SK-N-SH treated with all-trans-retinoic acid at 6 μM for 48 hours (cell line): ENCODE data around the gene NTN1.
A peak's percentile ranks its signal among the peaks of the same experiment; 100 is the strongest.

ENCODE experiments used
- ATAC-seq: fragments of 200-7000 bp; cut with Tn5 transposase; 3 replicates; pipeline ENCODE4 v1.9.1; 2020; ENCODE audit warnings: mild to moderate bottlenecking, moderate library complexity
- ARNTL ChIP-seq: fragments of 450-650 bp; formaldehyde crosslinking; IDR thresholded peaks from 2 replicates; pipeline ENCODE4 v1.5.0; 2020; ENCODE audit warnings: low read depth, mild to moderate bottlenecking, moderate library complexity, borderline replicate concordance
- BACH2 ChIP-seq: fragments of 250-450 bp; sonication (Bioruptor Pico); IDR thresholded peaks from 2 replicates; pipeline ENCODE4 v1.9.0; 2021; ENCODE audit warnings: mild to moderate bottlenecking, borderline replicate concordance
- CSDC2 ChIP-seq: fragments of 250-450 bp; sonication (Bioruptor Pico); IDR thresholded peaks from 2 replicates; pipeline ENCODE4 v1.5.0; 2020; ENCODE audit warnings: mild to moderate bottlenecking, moderate library complexity
- ESRRG ChIP-seq: fragments of 250-450 bp; sonication (Bioruptor Pico); IDR thresholded peaks from 2 replicates; pipeline ENCODE4 v1.6.1; 2021; ENCODE audit warnings: mild to moderate bottlenecking
- GLIS3 ChIP-seq: fragments of 250-450 bp; sonication (Bioruptor Pico); IDR thresholded peaks from 2 replicates; pipeline ENCODE4 v1.5.0; 2020; ENCODE audit warnings: mild to moderate bottlenecking, moderate library complexity
- ISL1 ChIP-seq: fragments of 250-450 bp; sonication (Bioruptor Pico); IDR thresholded peaks from 2 replicates; pipeline ENCODE4 v2.1.2; 2022; ENCODE audit warnings: mild to moderate bottlenecking, moderate library complexity
- OSR1 ChIP-seq: fragments of 250-450 bp; sonication (Bioruptor Pico); IDR thresholded peaks from 2 replicates; pipeline ENCODE4 v1.8.0; 2022; ENCODE audit warnings: moderate library complexity, mild to moderate bottlenecking, inconsistent platforms
- PPARA ChIP-seq: fragments of 250-450 bp; sonication (Bioruptor Pico); IDR thresholded peaks from 2 replicates; pipeline ENCODE4 v1.5.0; 2020; ENCODE audit warnings: mild to moderate bottlenecking, borderline replicate concordance
- RARB ChIP-seq: fragments of 250-450 bp; sonication (Bioruptor Pico); IDR thresholded peaks from 2 replicates; pipeline ENCODE4 v1.8.0; 2021; ENCODE audit warnings: mild to moderate bottlenecking, moderate library complexity
- SNAI2 ChIP-seq: fragments of 250-450 bp; sonication (Bioruptor Pico); IDR thresholded peaks from 2 replicates; pipeline ENCODE4 v1.5.0; 2020; ENCODE audit warnings: mild to moderate bottlenecking, moderate library complexity
- TCF4 ChIP-seq: fragments of 250-450 bp; sonication (Bioruptor Pico); IDR thresholded peaks from 2 replicates; pipeline ENCODE4 v1.8.0; 2021; ENCODE audit warnings: mild to moderate bottlenecking, moderate library complexity, borderline replicate concordance
- ZC3H10 ChIP-seq: fragments of 250-450 bp; sonication (Bioruptor Pico); IDR thresholded peaks from 2 replicates; pipeline ENCODE4 v1.5.1; 2021; ENCODE audit warnings: mild to moderate bottlenecking, moderate library complexity
- ZFP30 ChIP-seq: fragments of 450-650 bp; formaldehyde crosslinking; IDR thresholded peaks from 2 replicates; pipeline ENCODE4 v1.5.0; 2022; ENCODE audit warnings: mild to moderate bottlenecking, moderate library complexity
- ZNF565 ChIP-seq: fragments of 450-650 bp; formaldehyde crosslinking; conservative IDR thresholded peaks from 2 replicates; pipeline ENCODE4 v1.5.0; 2020; ENCODE audit warnings: low read depth, mild to moderate bottlenecking, moderate library complexity
- ZNF70 ChIP-seq: fragments of 450-650 bp; formaldehyde crosslinking; IDR thresholded peaks from 2 replicates; pipeline ENCODE4 v1.5.0; 2020; ENCODE audit warnings: mild to moderate bottlenecking, moderate library complexity
- ZNF8 ChIP-seq: fragments of 450-650 bp; formaldehyde crosslinking; IDR thresholded peaks from 2 replicates; pipeline ENCODE4 v1.5.0; 2020; ENCODE audit warnings: mild to moderate bottlenecking, moderate library complexity
- TF ChIP-seq, protein P1 (sequence below): fragments of 250-450 bp; sonication (Bioruptor Pico); IDR thresholded peaks from 2 replicates; pipeline ENCODE4 v1.5.0; 2020; ENCODE audit warnings: mild to moderate bottlenecking, moderate library complexity
- TF ChIP-seq, protein P2 (sequence below): fragments of 250-450 bp; sonication (Bioruptor Pico); IDR thresholded peaks from 2 replicates; pipeline ENCODE4 v1.8.0; 2020; ENCODE audit warnings: mild to moderate bottlenecking, moderate library complexity, borderline replicate concordance
- TF ChIP-seq, protein P3 (sequence below): fragments of 250-450 bp; sonication (Bioruptor Pico); IDR thresholded peaks from 2 replicates; pipeline ENCODE4 v1.8.0; 2021; ENCODE audit warnings: low read depth, mild to moderate bottlenecking, moderate library complexity, borderline replicate concordance
- TF ChIP-seq, protein P4 (sequence below): fragments of 250-450 bp; sonication (Bioruptor Pico); IDR thresholded peaks from 2 replicates; pipeline ENCODE4 v1.5.1; 2021; ENCODE audit warnings: mild to moderate bottlenecking, moderate library complexity
- TF ChIP-seq, protein P5 (sequence below): fragments of 250-450 bp; sonication (Bioruptor Pico); IDR thresholded peaks from 2 replicates; pipeline ENCODE4 v1.5.1; 2020; ENCODE audit warnings: low read depth, mild to moderate bottlenecking, moderate library complexity

The NTN1 gene

DNA sequence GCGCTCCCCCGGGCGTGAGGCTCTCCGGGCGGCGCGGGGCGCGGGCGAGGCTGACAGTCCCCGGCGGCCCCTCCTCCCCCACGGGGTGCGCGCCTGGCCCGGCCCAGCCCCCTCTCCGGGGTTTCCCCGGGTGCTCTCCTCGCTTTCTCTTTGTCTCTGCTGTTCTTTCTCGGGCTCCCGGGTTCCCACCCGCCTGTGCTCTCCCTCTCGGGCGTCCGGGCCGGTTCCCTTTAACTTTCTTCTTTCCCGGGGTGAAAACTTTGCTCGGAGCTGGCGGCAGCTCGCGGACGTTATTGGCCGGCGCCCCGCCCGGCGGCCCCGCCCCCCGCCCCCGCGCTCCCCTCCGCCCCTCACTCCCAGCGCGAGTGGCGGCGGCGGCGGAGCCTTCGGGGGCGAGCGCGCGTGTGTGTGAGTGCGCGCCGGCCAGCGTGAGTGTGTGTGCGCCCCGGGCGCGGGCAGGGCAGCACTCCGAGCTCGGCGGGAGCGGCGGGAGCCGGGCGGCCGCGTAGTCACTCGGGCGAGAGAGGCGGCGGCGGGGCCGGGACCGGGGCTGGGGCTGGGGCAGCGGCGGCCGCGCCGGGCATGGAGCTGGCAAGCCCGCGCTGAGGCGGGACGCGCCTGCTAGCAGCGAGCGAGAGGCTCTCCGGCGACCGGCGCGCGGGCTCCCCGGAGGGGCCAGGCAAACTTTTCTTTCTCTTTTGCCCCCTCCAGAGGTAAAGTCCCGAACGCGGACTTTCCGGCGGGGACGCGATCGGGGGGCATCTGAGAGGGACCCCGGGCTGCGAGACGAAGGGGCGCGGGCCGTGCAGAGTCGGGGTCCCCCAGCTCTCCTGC is at the start of gene NTN1:
Gene NTN1, plus strand, starts transcription at position 353 of the 834 bp plus-strand sequence. CDS start 864 bp downstream, outside the sequence.
- TF ChIP-seq BACH2 (CRISPR knock-in tag) (no peak), ZC3H10 (no peak), RARB (no peak), ZNF565 (no peak), GLIS3 (no peak), ISL1 (CRISPR knock-in tag) (no peak), PPARA (CRISPR knock-in tag) (no peak), SNAI2 (CRISPR knock-in tag) (no peak), ZFP30 (no peak), ESRRG (no peak), TCF4 (CRISPR knock-in tag) (no peak), CSDC2 (CRISPR knock-in tag) (no peak), ZNF70 (CRISPR knock-in tag) (no peak), OSR1 (CRISPR knock-in tag) (no peak), ARNTL (CRISPR knock-in tag) (no peak)
- TF ChIP-seq, protein P1, sequence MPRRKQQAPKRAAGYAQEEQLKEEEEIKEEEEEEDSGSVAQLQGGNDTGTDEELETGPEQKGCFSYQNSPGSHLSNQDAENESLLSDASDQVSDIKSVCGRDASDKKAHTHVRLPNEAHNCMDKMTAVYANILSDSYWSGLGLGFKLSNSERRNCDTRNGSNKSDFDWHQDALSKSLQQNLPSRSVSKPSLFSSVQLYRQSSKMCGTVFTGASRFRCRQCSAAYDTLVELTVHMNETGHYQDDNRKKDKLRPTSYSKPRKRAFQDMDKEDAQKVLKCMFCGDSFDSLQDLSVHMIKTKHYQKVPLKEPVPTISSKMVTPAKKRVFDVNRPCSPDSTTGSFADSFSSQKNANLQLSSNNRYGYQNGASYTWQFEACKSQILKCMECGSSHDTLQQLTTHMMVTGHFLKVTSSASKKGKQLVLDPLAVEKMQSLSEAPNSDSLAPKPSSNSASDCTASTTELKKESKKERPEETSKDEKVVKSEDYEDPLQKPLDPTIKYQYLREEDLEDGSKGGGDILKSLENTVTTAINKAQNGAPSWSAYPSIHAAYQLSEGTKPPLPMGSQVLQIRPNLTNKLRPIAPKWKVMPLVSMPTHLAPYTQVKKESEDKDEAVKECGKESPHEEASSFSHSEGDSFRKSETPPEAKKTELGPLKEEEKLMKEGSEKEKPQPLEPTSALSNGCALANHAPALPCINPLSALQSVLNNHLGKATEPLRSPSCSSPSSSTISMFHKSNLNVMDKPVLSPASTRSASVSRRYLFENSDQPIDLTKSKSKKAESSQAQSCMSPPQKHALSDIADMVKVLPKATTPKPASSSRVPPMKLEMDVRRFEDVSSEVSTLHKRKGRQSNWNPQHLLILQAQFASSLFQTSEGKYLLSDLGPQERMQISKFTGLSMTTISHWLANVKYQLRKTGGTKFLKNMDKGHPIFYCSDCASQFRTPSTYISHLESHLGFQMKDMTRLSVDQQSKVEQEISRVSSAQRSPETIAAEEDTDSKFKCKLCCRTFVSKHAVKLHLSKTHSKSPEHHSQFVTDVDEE (CRISPR knock-in tag): no peak
- TF ChIP-seq, protein P2, sequence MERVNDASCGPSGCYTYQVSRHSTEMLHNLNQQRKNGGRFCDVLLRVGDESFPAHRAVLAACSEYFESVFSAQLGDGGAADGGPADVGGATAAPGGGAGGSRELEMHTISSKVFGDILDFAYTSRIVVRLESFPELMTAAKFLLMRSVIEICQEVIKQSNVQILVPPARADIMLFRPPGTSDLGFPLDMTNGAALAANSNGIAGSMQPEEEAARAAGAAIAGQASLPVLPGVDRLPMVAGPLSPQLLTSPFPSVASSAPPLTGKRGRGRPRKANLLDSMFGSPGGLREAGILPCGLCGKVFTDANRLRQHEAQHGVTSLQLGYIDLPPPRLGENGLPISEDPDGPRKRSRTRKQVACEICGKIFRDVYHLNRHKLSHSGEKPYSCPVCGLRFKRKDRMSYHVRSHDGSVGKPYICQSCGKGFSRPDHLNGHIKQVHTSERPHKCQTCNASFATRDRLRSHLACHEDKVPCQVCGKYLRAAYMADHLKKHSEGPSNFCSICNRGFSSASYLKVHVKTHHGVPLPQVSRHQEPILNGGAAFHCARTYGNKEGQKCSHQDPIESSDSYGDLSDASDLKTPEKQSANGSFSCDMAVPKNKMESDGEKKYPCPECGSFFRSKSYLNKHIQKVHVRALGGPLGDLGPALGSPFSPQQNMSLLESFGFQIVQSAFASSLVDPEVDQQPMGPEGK (CRISPR knock-in tag): no peak
- TF ChIP-seq, protein P3, sequence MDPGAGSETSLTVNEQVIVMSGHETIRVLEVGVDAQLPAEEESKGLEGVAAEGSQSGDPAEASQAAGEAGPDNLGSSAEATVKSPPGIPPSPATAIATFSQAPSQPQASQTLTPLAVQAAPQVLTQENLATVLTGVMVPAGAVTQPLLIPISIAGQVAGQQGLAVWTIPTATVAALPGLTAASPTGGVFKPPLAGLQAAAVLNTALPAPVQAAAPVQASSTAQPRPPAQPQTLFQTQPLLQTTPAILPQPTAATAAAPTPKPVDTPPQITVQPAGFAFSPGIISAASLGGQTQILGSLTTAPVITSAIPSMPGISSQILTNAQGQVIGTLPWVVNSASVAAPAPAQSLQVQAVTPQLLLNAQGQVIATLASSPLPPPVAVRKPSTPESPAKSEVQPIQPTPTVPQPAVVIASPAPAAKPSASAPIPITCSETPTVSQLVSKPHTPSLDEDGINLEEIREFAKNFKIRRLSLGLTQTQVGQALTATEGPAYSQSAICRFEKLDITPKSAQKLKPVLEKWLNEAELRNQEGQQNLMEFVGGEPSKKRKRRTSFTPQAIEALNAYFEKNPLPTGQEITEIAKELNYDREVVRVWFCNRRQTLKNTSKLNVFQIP (CRISPR knock-in tag): no peak
- TF ChIP-seq, protein P4, sequence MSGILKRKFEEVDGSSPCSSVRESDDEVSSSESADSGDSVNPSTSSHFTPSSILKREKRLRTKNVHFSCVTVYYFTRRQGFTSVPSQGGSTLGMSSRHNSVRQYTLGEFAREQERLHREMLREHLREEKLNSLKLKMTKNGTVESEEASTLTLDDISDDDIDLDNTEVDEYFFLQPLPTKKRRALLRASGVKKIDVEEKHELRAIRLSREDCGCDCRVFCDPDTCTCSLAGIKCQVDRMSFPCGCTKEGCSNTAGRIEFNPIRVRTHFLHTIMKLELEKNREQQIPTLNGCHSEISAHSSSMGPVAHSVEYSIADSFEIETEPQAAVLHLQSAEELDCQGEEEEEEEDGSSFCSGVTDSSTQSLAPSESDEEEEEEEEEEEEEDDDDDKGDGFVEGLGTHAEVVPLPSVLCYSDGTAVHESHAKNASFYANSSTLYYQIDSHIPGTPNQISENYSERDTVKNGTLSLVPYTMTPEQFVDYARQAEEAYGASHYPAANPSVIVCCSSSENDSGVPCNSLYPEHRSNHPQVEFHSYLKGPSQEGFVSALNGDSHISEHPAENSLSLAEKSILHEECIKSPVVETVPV: no peak
- TF ChIP-seq, protein P5, sequence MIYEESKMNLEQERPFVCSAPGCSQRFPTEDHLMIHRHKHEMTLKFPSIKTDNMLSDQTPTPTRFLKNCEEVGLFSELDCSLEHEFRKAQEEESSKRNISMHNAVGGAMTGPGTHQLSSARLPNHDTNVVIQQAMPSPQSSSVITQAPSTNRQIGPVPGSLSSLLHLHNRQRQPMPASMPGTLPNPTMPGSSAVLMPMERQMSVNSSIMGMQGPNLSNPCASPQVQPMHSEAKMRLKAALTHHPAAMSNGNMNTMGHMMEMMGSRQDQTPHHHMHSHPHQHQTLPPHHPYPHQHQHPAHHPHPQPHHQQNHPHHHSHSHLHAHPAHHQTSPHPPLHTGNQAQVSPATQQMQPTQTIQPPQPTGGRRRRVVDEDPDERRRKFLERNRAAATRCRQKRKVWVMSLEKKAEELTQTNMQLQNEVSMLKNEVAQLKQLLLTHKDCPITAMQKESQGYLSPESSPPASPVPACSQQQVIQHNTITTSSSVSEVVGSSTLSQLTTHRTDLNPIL (CRISPR knock-in tag): no peak
- TF ChIP-seq, all 23 proteins: peak for 0
- peak; percentile 66 for ATAC-seq

DNA sequence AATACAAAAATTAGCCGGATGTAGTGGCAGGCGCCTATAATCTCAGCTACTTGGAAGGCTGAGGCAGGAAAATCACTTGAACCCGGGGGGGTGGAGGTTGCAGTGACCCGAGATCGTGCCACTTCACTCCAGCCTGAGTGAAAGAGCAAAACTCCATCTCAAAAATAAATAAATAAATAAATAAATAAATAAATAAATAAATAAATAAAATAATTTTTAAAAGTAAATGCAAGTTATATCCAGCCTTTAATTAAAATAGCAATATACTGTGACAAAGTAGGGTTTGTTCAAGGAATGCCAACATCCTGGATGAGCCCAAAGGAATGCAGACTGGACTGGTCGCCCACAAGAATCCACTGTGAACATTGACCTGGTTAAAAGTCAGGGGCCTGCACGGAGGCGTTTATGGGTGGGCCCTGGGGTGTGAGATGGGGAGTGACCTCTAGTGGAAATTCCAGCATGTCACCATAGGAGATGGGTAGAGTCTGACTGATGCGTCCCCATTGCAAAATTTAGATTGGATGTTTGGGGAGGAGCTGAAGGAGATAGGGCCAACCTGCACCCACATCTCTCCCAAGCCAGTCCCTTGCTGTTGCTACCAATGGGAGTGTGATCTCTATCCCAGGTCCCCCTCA is 46.1 kb upstream of the NTN1 start:
- no peak for TF ChIP-seq ARNTL (CRISPR knock-in tag)
- no peak for TF ChIP-seq OSR1 (CRISPR knock-in tag)
- no peak for TF ChIP-seq ISL1 (CRISPR knock-in tag)
- TF ChIP-seq PPARA (CRISPR knock-in tag): no peak
- TF ChIP-seq TCF4 (CRISPR knock-in tag): no peak
- TF ChIP-seq ZNF565: no peak
- no peak for TF ChIP-seq ZNF70 (CRISPR knock-in tag)
- no peak for TF ChIP-seq ESRRG
- TF ChIP-seq ZNF8 (CRISPR knock-in tag): no peak
- TF ChIP-seq, protein P5 (CRISPR knock-in tag): no peak
- TF ChIP-seq ZC3H10: no peak
- no peak for TF ChIP-seq SNAI2 (CRISPR knock-in tag)
- no peak for TF ChIP-seq GLIS3
- no peak for TF ChIP-seq CSDC2 (CRISPR knock-in tag)
- no peak for ATAC-seq
